HG02840 (cell line): ENCODE measurements around the gene USP47.
A peak's percentile ranks its signal among the peaks of the same experiment; 100 is the strongest.
"Not testable (repeated sequence)": the region's sequence is repeated elsewhere in the genome, so short reads cannot be mapped to it uniquely, and the experiment has no call there.

Experiments used
- ATAC-seq: cut with Tn5 transposase; IDR thresholded peaks from one replicate; pipeline ENCODE4 v1.9.1; 2021; ENCODE audit warnings: mild to moderate bottlenecking, moderate library complexity, moderate number of reproducible peaks; ENCODE audit not compliant: unreplicated experiment, low FRiP score

USP47 gene

DNA sequence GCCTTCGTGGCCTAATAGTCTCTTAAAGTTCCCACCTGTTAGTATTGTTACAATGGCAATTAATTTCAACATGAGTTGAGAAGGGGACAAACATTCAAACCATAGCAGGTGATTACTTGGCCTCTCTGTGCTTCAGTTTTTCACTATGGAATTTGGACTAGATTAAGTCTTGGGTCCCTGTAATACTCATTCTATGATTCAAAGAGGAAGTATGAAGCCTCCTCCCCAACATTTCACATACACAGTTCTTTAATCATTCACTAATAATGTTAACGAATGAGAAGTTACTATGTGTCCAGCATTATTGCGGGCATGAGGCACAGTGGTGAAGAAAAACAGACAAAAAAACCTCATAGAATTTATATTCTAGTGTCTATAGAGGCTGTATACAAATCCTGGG lies 19.9 kb upstream of the USP47 start:
- ATAC-seq: no peak

DNA sequence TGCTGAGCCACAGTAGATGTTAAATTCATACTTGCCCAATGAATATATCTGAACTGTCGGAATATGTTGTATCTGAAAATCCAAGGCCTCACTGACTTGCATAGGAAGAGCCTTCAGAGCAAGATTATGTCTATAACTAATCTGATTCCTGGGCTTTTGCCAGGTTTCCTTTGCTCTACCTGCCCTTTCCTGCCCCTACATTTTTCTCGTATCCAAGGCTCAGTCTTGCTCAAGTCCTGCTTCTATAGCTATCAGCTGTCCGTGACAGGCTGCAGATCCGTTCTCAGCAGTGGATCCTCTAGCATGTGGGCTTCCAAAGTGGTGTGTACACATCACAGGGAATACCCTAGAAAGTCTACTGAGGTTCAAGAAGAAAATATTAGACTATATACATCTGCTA lies 18.8 kb upstream of the USP47 start:
- no peak for ATAC-seq

DNA sequence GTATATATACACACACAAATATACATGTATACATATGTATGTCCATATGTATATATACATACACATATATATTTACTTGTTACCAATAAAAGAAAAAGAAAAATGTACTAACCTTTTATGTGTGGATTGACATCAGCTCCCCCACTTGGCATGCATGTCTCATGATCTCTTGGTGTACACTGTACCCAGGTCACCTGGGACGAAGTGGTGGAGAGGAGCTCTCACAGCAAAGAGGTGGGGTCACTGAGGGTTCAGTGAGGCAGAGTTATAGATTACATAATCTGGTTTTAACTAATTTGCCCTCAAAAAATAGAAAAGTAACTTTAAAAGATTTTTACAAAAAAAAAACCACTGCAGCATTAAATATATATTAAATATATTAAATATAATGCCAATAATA lies 15.5 kb upstream of the USP47 start:
- no peak for ATAC-seq

DNA sequence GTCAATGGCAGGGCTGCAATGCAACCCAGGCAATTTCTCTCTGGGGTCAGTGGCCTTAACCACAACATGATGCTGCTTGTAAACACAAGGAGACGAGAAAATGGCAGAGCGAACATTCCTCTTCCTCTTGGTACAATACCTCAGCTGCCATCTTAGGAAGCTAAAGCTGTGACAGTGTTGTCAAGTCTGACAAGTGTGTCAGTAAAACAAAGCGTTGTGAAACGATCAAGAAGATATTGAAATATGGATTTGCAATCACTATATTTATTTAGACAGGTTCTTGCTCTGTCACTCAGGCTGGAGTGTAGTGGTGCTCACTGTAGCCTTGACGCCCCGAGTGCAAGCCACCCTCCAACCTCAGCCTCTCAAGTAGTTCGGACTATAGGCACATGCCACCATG lies 14.5 kb upstream of the USP47 start:
- no peak for ATAC-seq

DNA sequence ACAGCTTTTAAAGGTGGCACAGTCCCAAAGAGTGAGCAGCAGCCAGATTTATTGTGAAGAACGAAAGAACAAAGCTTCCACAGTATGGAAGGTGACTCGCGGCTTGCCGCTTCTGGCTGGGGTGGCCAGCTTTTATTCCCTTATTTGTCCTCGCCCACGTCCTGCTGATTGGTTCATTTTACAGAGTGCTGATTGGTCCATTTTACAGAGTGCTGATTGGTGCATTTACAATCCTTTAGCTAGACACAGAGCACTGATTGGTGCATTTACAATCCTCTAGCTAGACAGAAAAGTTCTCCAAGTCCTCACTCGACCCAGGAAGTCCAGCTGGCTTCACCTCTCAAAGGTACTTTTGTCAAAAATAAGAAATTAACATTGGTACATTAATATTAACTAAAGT lies 10.4 kb upstream of the USP47 start:
- ATAC-seq: not testable (repeated sequence)

DNA sequence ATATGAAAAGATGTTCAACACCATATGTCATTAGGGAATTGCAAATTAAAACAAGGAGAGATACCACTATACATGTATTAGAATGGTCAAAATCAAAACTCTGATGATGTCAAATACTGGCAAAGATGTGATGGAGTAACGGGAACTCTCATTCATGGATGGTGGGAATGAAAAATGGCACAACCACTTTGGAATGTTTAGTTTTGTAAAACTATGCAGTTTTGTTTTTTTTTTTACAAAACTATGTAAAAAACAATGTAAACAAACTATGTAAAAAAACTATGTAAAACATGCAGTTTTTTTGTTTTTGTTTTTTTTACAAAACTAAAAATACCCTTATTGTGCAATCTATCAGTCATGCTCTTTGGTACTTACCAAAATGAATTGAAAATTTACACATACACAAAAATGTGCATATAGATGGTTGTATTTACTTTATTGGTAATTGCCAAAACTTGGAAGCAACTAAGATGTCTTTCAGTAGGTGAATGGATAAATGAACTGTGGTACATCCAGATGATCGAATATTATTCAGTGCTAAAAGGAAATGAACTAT lies 5.0 kb upstream of the USP47 start:
- no peak for ATAC-seq

DNA sequence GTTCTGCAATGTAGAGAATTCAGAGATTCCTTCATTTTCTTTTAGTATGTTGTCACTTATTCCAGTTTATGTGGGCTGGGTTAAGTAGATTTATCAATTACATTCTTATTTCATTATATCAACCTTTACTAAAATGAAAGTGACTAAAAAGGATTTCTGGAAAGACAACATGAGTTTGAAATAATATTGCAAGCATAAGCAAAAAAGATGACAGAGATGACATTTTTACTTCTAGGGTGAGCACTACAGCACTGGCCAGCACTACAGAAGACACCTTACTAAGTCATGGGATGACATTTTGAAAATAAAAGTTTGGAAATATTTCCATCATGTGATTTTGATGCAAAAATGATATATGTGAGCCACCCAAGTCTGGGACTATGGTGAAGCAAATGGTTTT lies 2.1 kb upstream of the USP47 start:
- ATAC-seq: no peak

DNA sequence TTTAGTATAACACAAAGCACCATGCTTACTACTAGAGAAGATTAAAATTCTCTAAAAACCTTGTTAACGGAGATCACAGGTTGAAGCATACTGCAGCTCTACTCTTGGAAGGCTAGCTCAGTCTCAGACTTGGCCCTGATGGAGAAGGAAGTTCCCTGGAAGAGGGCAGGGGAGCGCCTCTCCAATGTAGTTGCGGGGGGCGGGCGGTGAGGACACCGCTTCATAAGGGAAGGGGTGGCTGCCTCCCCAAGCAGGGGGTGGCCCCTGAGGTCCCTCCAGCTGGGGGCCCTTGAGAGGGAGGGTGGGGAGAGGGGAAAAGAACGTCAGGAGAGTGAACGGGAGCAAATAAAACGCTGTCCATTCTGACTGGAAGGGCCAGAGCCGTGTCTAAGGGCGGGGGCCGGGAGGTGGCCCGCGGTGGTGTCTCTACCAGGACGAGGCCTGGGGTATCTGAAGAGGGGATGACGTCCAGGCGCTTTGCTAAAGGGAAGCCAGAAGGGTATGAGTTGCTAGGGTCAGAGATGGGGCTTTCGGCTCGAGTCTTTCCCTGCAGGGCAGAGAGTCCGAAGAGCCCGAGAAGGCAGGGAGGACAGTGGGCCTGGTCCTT lies 553 bp upstream of the USP47 start:
- peak; percentile 42 for ATAC-seq

DNA sequence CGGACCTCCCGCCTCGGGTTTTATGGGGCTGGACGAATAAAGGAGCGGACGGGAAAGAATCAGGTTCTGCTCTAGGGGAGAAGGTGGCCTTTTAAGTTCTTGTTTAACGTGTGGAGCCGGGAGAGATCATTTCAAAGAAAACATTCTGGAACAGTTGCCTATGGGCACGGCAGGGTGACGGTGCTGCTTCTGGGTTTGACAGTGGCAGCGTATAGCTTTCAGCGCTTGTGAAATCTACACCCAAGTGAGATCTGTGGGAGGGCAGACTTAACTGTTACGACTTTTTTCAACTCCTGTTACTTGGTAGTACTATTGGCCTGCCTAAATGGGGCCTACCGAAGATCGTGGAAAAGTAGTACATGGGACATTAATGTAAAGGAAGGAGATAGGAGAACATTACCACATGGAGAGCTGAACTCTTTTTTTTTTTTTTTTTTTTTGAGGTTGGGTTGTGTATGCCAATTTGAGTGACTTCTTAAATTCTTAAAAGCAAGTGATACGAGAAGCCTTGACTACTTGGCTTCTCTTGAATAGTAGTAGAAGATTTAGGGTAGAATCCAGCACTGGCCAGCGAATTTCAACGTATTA lies 743 bp downstream of the USP47 start:
- ATAC-seq: peak; percentile 28

DNA sequence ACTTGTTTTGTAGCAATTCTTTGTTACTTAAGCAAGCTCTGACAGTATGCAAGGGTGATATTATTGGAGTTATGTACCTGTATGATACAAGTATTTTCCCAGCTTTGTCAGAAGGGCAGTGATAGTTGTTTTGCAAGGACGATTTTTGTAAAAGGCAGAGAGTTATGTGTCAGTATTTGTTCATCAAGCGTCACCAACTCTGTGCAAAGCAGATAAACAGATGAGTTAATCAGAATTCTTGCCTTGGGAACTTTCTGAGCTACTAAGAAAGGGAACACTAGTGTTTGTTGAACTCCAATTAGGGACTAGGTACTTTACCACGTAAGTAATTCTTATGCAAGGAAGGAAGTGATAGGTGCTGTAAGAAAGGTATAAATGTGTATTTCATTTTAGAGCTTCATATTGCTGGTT lies 1.4 kb downstream of the USP47 start:
- no peak for ATAC-seq

DNA sequence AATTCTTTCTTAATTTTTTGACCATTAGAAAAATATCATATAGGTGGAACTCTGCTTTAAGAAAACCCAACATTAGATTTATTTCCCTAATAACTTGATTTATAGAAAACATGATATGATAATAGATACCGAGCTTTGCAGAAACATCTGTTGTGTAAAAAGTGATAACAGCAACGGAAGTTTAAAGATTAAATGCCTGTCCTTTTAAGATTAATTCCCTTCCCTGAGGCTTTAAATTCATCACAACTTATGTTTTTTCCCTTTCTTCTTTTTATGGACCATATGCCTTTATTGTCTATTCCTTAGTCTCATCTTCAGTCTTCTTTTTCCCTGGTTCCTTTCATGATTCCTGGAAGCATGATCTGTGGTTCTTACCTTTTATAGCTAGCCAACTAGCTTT lies 1.9 kb downstream of the USP47 start:
- no peak for ATAC-seq

DNA sequence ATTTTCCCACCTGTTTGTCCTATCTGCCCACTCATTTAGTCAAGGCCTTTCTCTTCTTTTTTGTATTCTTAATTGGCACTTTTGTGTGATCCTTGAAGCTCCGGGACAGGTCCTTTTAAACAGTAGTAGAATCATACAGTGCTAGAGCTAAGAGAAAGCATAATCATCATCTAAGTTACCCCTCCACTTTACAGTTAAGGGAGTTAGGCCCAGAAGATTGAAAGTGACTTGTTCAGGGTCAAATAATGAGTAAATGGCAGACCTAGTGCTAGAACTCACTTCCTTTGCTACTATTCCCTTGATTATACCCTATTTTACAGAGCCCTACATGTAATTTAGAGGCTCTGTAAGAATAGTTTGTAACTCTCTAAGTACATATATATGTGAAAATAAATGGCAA lies 2.5 kb downstream of the USP47 start:
- ATAC-seq: no peak

DNA sequence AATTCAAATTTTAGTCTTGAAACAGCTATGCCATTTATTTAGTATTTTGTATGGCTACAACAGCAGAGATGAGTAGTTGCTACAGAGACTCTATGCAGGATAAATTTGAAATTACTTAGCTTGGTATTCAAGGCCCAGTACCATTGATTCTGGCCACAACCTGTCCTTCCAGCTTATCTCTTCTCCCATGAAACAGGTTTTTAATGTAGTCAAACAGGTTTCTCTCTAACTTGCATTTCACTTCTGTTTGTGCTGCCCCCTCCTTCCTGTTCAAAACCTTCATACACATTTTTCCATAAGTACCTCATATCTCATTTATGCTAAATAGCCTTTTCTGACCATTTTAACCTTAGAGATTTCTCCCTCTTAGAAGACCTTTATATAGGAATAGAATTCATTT lies 3.3 kb downstream of the USP47 start:
- ATAC-seq: no peak

DNA sequence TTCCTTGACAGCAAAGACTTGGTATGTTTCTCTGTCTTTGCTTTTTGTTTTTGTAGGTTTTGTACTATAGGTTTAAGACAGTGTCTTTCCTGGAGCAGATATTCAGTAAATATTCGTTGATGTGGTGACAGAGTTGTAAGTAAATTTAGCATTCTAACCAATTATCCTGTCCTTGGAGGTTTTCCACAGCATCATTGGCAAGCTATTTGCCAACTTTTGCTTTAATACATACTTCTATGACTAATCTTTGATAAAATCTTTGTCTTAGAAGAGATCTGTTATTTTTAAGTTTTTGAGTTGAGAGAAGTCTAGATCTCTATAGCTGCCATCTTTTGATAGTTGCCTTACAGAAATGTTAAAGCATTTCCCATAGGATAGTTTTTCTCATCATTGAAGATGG lies 3.8 kb downstream of the USP47 start:
- no peak for ATAC-seq

DNA sequence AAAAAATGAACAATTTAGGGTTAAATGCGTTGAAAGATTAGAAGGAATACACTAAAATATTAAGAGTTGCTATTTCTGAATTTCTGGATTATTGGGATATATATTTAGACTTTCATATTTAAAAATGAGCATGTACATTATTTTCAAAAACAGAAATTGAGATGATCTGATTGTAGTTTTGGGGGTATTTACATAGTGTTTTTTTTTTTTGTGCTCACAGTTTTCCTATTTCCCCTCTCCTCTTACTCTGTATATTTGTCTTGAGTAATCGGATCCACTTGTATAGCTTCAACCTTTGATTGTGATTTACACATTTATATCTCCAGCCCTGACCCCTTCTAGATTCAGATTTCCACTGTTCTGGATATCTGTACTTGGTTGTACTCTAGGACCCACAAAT lies 5.3 kb downstream of the USP47 start:
- no peak for ATAC-seq

DNA sequence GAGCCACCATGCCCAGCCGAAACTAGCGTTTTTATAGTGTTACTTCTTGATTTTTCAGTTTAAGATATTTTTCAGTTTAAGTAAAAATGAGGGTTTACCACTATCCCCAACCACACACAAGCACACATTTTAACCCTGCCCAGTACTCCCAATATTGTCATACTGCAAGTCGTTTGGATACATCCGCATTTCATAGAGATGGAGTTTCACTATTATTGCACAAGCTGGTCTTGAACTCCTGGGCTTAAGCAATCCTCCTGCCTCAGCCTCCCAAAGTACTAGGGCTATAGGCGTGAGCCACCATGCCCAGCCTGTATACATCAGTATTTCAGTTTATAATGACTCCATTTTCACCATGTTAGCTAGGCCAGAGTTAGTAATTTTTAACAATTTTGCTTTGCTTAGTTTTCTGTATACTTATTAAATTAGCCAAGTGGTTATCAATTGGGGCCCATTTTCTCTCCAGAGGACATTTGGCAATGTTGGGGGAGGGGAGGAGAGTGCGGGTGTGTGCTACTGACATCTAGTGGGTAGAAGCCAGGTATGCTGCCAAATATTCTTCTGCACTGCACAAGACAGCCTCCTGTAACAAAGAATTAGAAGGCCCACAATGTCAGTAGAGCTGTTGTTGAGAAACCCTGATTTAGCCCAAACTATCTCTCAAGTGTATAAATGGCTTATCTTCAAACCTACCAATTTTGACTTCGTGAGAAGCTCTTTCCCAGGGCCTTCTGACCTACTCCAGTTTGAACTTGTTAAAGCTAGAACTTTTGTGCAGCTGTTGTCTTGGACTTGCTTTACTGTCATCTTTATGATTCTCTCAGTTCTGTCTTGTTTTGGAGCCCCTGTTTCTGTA lies 7.3 kb downstream of the USP47 start:
- no peak for ATAC-seq

DNA sequence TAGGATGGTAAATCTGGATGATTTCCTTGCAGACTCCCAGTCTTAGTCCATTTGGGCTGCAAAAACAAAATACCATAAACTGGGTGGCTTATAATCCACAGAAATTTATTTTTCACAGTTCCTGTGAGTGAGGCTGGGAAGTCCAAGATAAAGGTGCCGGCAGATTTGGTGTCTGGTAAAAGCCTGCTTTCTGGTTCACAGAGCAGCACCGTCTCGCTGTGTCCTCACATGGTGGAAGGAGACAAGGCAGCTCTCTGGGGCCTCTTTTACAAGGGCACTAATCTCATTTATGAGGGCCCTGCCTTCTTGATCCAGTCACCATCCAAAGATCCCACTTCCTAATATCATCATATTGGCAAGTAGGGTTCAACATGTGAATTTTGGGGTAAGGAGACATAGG lies 8.9 kb downstream of the USP47 start:
- ATAC-seq: no peak

DNA sequence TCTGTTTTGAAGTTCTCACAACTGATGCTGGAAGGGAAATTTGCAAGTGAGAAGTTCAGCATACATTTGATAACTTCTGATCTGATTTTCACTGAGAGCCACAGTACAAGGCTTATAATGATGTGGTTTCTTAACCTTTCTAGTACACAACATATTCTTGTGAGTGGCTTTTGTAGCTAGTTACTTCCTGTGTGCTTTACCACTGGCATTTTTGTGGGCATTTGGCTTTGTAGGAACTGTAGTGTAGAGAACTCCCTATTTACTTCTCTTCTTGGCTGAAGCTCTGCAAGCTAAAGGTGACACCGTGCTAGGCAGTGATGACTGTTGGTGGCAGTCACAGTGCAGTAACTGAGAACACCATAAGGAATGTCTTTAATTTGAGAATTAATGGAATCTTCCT lies 14.9 kb downstream of the USP47 start:
- no peak for ATAC-seq

DNA sequence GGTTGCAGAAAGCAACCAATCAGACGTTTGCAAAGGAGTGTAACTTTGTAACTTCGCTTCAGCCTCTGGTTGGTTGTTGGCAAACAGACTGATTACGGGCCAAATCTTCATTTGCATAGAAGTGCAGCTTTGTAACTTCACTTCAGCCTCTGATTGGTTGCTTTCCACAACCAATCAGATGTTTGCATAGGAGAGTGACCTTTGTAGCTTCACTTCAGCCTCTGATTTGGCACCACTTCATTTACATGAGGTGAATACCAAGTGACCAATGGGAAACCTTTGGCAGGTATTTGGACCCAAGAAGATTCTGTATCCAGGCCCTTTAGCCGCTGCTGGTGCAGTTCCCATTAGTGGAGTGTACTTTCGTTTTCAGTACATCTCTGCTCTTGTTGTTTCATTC lies 16.0 kb downstream of the USP47 start:
- ATAC-seq: no peak

DNA sequence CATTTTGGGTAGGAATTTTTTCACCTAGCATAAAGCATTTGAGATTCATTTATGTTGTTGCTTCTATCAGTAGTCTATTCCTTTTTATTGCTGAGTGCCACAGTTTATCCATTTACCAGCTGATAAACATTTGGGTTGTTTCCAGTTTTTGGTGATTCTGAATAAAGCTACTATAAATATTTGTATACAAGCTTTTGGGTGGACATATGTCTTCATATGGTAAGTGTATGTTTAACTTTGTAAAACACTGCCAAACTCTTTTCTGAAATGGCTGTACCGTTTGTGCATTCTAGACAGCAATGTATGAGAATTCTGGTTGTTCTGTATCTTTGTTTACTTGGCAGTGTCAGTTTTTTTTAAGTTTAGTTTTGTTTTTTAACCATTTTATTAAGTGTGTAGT lies 16.9 kb downstream of the USP47 start:
- ATAC-seq: no peak

DNA sequence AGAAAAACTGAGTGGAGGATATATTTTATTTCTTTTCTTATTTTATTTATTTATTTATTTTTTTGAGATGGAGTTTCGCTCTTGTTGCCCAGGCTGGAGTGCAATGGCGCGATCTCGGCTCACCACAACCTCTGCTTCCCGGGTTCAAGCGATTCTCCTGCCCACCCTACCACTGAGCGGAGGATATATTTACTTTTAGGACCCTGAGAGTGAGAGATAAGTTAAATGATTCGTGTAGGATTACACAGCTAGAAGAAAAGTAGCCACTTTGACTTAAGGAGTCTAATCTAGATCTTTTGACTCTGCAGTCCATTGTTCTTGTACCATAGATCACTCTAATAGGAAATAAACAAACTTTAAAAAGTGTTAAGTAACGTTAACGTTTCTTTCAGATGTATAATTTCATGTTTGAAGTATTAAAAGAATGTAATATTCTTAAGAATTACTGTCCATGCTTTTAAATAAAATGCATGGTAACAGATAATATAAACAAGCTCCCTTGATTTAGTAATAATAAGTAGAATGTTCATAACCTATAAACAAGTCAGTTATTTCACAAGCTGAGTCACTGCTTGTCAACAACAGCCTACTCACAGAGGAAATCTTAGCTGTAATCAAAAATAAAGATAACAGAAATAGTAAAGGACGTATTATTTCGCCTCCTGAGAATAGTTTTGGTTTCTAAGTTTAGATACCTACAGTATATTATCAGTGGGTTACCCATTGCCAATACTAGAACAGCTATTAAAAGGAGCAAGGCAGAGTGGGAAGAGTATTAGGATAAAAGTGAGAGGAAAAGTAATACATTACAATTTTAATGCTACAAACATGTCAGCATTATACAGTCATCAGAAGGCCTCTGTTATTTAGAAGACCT lies 18.6 kb downstream of the USP47 start:
- ATAC-seq: no peak
